ENCODE measurements around the gene TPR.

The TPR gene

DNA sequence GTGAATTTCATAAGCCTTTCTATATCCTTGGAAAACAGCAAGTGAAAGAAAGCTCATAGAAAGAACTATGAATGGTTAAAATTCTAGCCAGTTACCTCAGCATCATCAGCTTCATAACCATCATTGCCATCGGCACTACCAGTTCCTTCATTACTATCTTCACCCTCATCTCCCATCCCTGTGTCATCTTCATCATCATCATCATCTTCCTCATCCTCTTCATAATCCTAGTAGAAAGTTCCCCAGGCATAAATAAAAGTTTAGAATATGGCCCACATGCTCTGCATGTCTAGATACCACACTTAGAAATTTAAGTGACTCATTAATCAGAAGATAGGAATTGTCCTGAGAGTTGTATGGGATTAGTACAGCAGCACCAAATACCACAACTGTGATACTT lies 49.0 kb downstream of the TPR start:
- DNase-seq: no peak

DNA sequence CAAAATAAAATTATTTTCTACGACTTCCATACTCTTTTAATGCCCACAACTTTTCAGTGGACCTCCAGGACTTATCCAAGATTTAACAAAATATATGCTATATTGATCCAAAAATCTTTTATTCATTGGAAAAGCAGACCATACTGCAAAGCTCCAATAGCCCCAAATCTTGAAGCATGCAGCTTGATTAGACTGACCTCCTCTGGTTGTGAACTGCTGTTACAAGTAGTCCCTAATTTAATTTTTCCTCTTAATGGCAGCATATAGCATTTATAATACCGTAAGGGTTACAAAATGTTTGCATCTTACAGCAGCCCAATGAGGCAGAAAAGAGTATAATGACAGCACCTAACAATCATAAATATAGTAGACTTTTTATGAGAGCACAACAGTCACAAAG lies 49.8 kb downstream of the TPR start:
- no peak for DNase-seq

- DNase-seq: no peak
Measured at GRCh38 chr1:186323865-186324264, 51.2 kb downstream of the TPR start.

GRCh38 chr1:186315570-186315969 lies 59.5 kb downstream of the TPR start:
- no peak for DNase-seq

- no peak for DNase-seq
Measured at GRCh38 chr1:186311375-186312051, 63.5 kb downstream of the TPR start.

DNA sequence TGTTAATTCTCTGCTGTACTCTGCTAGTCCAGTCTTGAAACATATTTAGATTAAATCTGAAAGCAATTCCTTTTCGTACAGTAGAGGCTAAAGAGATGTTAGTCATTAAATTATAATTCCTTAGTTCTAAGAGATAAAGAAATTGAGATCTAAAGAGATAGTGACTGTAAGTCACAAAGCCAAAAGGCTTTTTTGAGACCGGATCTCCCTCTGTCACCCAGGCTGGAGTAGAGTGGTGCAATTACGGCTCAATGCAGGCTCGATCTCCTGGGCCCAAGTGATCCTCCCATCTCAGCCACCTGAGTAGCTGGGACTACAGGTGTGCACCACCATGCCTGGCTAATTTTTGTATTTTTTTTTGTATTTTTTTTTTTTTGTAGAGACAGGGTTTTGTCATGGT lies 64.7 kb downstream of the TPR start:
- no peak for DNase-seq

DNA sequence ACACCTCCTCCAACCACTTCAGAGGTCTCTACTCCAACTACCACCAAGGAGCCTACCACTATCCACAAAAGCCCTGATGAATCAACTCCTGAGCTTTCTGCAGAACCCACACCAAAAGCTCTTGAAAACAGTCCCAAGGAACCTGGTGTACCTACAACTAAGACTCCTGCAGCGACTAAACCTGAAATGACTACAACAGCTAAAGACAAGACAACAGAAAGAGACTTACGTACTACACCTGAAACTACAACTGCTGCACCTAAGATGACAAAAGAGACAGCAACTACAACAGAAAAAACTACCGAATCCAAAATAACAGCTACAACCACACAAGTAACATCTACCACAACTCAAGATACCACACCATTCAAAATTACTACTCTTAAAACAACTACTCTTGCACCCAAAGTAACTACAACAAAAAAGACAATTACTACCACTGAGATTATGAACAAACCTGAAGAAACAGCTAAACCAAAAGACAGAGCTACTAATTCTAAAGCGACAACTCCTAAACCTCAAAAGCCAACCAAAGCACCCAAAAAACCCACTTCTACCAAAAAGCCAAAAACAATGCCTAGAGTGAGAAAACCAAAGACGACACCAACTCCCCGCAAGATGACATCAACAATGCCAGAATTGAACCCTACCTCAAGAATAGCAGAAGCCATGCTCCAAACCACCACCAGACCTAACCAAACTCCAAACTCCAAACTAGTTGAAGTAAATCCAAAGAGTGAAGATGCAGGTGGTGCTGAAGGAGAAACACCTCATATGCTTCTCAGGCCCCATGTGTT lies 66.6 kb downstream of the TPR start:
- no peak for DNase-seq

DNA sequence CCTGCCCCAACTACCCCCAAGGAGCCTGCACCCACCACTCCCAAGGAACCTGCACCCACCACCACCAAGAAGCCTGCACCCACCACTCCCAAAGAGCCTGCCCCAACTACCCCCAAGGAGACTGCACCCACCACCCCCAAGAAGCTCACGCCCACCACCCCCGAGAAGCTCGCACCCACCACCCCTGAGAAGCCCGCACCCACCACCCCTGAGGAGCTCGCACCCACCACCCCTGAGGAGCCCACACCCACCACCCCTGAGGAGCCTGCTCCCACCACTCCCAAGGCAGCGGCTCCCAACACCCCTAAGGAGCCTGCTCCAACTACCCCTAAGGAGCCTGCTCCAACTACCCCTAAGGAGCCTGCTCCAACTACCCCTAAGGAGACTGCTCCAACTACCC lies 67.6 kb downstream of the TPR start:
- no peak for DNase-seq

- DNase-seq: no peak
Measured at GRCh38 chr1:186306533-186306932, 68.5 kb downstream of the TPR start.

GRCh38 chr1:186304982-186305949 lies 69.8 kb downstream of the TPR start:
- no peak for DNase-seq

DNA sequence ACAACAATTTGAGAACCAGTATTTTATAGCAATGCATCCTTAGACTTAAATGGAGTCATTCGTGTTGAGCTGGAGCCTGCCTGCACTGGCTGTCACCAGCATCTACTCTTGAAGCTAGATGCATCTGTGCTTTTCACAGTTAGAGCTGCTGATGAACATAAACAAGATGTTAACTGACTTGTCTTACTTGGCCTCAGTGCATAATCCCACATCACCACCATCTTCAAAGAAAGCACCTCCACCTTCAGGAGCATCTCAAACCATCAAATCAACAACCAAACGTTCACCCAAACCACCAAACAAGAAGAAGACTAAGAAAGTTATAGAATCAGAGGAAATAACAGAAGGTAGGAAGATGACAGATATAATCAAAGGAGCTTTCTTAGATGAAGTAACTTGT lies 71.1 kb downstream of the TPR start:
- DNase-seq: no peak

DNA sequence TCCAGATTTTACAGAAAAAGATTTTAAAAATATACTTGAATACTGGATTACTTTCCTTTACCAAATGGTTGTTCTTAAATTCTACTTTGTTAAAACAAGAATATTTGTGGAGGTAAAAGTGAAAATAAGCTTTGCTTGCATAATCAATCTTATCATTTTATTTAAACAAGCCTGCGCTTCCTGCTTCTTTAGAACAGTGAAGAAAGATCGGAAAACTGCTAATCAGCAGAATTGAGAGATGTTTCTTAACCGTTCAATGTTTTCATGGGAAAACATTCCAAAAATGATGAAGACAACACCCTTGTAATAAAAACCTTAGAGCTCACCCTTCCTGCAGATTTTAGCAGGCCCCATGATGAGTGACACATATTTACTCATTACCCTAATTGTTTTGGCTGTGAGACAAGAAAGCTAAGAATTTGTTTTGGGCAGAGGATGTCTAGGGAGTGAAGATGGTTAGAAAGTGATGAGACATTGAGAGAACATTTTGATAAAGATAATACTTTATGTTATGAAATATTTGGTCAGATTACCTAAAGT lies 72.6 kb downstream of the TPR start:
- DNase-seq: no peak

GRCh38 chr1:186301448-186301847 lies 73.6 kb downstream of the TPR start:
- no peak for DNase-seq

DNA sequence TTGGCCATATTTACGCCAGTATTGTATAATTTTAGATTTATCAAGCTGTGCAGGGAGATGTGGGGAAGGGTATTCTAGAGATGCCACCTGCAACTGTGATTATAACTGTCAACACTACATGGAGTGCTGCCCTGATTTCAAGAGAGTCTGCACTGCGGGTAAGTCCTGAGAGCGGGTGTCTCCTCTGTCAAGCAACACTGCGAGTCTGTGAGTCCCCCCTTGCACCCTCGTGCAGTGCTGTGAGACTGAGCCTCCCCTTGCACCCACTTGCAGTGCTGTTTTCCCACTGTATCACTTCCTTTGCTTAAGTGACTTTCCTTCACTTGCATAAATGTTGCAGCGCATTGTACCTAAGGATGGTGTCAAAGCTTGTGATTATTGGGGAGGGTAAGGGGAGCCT lies 75.0 kb downstream of the TPR start:
- DNase-seq: no peak

DNA sequence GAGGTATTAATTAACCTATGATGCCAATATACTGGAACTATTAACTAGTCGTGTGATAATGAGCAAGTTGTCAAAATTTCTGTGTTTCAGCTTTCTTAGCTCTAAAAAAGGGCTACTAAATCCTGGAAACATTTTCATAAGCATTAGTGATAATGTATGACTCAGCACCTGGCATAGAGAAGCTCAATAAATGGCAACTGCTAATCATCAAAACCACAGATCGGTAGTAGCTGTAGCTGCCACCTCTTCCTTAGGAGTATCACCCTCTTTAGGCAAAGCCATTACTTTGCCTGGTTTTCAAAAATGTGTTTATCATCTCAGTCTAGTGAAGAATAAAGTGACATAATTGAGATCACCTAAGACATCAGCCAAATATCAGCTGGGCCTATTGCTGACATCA lies 75.5 kb downstream of the TPR start:
- DNase-seq: no peak

GRCh38 chr1:186298851-186299250 lies 76.2 kb downstream of the TPR start:
- no peak for DNase-seq

DNA sequence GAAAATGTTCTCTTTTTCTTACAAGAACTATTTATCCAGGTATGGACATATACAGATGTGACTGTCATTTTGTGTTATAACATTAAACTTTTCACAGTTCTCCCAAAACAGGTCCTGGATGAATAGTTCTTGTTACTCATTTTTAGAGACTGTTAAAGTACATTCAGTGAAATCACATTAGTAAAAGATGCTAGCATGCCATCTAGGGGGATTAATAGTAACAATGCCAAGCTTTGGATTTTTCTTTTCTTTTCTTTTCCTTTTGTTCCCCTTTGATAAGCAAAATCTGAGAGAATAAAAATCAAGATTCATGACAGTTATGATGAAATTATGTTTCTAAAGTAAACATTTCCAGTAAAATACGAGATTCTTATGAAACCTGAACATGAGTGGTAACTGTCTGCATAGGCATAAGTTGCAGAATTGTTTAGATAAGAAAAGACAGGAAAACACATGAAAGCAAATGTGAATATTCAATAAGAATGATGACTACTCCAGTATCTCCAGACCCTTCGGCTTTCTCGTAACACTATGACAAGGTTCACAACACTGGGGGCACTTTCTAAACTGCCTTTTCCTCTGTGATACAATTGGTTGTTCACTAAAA lies 77.5 kb downstream of the TPR start:
- DNase-seq: no peak

DNA sequence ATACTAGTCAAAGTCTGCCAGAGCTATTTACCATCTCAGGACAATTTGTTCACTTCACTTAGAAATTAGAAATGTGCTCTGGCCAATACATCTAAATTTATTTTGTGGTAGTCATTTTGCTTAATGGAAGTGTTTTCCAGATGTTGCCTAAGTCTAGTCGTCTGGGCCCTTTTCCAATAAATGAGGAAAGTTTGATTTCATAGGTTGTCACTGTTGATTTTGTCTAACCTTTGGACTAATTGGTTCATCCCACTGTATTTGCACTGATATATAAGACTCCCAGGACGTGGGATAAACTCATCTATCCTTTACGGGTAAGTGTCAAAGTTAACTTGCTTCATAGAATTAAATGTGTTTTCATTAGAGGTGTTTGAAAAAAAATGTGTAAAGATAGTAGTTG lies 79.1 kb downstream of the TPR start, which contains the start of gene PRG4:
PRG4 (plus strand) TSS at position 300 of the 400 bp plus-strand sequence.
- DNase-seq: no peak

DNA sequence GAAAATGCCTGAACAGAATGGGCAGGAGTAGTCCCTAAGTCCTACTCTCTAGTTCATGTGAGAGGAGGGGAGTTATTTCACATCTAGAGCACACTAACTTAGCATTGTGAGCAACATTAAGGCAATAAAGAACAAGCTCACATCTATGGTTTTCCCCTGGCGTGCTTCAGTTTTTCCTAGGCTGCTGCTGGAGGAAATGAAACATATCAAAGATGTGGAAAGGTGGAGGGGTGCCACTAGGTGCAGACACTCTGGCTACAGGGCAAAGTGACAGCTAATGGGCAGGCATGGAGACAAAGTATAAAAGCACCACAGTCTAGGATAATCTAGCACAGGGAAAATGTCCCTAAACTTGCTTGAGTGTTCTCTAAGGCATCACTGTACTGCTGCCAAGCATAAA lies 82.2 kb downstream of the TPR start:
- no peak for DNase-seq

DNA sequence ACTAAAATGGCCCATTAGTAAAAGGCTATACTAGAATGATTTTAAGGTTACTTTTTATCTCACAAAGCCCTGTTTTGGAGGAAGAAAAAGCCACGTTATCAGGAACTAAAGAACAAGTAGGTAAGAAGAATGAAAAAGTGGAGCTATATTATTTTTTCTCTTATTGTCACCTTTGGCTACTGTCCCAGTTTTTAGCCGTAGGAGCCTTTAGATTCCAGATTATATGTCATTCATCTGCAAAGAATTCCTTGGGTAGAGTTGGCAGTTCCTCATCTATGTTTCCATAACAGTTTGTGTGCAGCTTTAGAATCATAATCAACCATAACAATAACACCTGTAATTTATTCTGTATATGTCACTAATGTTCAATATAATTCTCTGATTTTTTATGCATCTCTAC lies 83.8 kb downstream of the TPR start:
- DNase-seq: no peak

DNA sequence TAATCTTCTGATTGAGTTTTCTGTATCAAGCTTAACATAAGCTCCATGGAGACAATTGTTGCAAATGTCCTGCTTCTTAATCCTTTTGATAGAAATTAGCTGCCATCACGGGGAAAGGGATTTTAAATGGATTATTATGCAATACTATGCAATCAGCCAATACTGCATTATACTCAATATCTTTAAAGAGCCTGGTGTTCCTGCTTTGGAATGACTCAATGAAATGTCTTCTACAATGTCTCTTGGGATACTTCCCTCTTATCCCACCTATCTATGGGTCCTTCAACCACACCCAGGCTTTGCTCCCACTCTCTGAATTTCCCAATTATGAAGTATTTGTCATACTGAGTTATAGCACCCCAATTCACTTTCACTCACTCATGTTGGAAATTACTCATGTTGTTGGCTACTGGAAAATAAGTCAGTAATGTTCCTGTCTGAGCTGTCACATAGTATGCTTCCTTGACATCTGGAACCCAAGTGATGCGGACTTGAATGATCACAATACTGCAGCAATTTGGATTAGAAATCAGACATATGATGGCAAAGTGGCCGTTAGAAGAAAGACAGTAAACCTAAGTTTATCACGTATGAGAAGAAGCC lies 85.0 kb downstream of the TPR start:
- no peak for DNase-seq

DNA sequence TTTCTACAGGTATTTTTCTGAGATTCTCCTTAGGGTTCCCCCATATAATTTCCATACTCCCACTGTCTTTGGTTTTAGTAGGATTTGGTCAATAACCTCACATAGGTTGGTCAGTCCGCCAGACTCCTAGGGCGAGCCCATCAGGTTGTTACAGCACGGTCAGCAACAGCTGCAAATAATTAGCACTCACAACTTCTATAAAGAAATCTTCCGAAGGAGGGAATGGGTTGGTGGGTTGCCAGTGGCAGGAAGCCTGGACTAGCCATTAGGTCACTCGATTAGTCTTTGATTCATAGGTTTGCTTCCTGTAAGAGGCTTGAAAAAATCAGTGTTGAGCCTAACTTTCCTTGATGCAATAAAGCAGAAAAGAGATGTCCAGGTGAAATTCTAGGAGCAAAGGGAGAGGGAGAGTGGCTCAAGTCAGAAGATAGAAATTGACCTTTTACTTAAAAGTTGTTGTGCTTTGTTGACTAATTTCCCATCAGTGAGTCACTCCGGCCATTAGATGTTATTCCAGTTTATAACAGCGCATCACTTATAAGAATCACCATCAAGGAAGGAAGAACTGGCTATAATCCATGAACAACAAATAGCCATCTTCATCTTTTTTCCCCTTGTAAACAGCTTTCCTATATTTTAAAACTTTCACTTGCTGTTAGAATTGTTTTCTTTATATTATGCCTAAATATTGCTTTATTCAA lies 88.3 kb downstream of the TPR start:
- no peak for DNase-seq

Data from activated gamma-delta T cell treated with Interleukin-2 at 50 U/mL for 16 hours (primary cell).